Ascending aorta (tissue), 2 donors: ENCODE data around the gene INTS13. TPM values are rescaled to one million over a fixed set of nuclear protein-coding genes. Genes with fewer than 3 reads are reported as not detected.
A peak's percentile ranks its signal among the peaks of the same experiment; 100 is the strongest.

Experiments used
- DNase-seq, 2 donors: peaks; one replicate each; pipeline ENCODE4 v3.0.0-alpha.2; 2019; ENCODE audit warnings: low spot score in 2 of 2
- H3K27ac ChIP-seq, 2 donors: fragments of 200-600 bp; sonication (generic); one replicate each; pipeline ENCODE4 v1.5.1; 2016 to 2017; ENCODE audit warnings: mild to moderate bottlenecking in 1 of 2
- H3K27me3 ChIP-seq: fragments of 200-600 bp; sonication (generic); one replicate; pipeline ENCODE4 v1.5.1; 2017
- H3K36me3 ChIP-seq, 2 donors: fragments of 200-600 bp; sonication (generic); one replicate each; pipeline ENCODE4 v1.5.1; 2016
- H3K4me1 ChIP-seq, 2 donors: fragments of 200-600 bp; sonication (generic); one replicate each; pipeline ENCODE4 v1.5.1; 2016 to 2017; ENCODE audit warnings: mild to moderate bottlenecking in 1 of 2
- H3K4me3 ChIP-seq, 2 donors: fragments of 200-600 bp; sonication (generic); one replicate each; pipeline ENCODE4 v1.5.1; 2016 to 2017; ENCODE audit warnings: mild to moderate bottlenecking in 1 of 2
- H3K9me3 ChIP-seq, 2 donors: fragments of 200-600 bp; sonication (generic); one replicate each; pipeline ENCODE4 v1.5.1; 2016
- CTCF ChIP-seq, 3 experiments: fragments of 200-600 bp in 2 of 3; fragments of 450-650 bp in 1 of 3; sonication (generic) in 2 of 3; IDR thresholded peaks; one replicate each; pipeline ENCODE4 v1.5.1; 2016 to 2019; ENCODE audit warnings: antibody characterized with exemption in 3 of 3, mild to moderate bottlenecking in 1 of 3, moderate library complexity in 1 of 3
- intact Hi-C: fragments of 100-400 bp; cut with DNase I; formaldehyde crosslinking; loops from one replicate; pipeline ENCODE4 v1.15.1; 2023
- total RNA-seq: library from RNA; depleted of rRNA; stranded (reverse); fragments of >200 nt; gene quantifications from one replicate; pipeline ENCODE4 v1.1.0, GENCODE V29; 2016

INTS13 gene
- total RNA-seq, 1 donor from 2014 or later, result 47.5 TPM

- Histone ChIP-seq H3K9me3 (no peaks in the 10 kb centered on the region), H3K36me3 (peaks cover 23 to 32% of the 10 kb centered on the region in 2 donors), H3K4me1 (no peaks in the 10 kb centered on the region), H3K4me3 (no peak overlapping the region), H3K27me3 (no peaks in the 10 kb centered on the region), H3K27ac (no peak overlapping the region)
- intact Hi-C loops, result no loop called here
- no peak for TF ChIP-seq CTCF (IDR thresholded peaks at IDR 0.05)
- DNase-seq, result no peak
These were observed 16.2 kb upstream of the INTS13 start for GRCh38 chr12:26954027-26954426.

- H3K36me3 ChIP-seq, result peaks cover 18 to 31% of the 10 kb centered on the region in 2 donors
- intact Hi-C loops, result no loop called here
- H3K4me1 ChIP-seq, result no peaks in the 10 kb centered on the region
- H3K27ac ChIP-seq, result no peak overlapping the region
- DNase-seq, result peak in 1 of 2 donors; percentile 23
- no peak overlapping the region for H3K4me3 ChIP-seq
- no peaks in the 10 kb centered on the region for H3K27me3 ChIP-seq
- TF ChIP-seq CTCF (IDR thresholded peaks at IDR 0.05), result no peak
- peaks cover 0 to 5% of the 10 kb centered on the region in 2 donors for H3K9me3 ChIP-seq
These were observed 15.7 kb upstream of the INTS13 start for GRCh38 chr12:26953447-26953846.

- intact Hi-C loops, result no loop called here
- DNase-seq, result no peak
- no peak for TF ChIP-seq CTCF (IDR thresholded peaks at IDR 0.05)
- Histone ChIP-seq H3K4me3 (no peak overlapping the region), H3K36me3 (peaks cover 0 to 6% of the 10 kb centered on the region in 2 donors), H3K9me3 (peaks cover 0 to 12% of the 10 kb centered on the region in 2 donors), H3K27ac (no peak overlapping the region), H3K4me1 (peaks cover 0 to 2% of the 10 kb centered on the region in 2 donors), H3K27me3 (no peaks in the 10 kb centered on the region)
These were observed 10.5 kb upstream of the INTS13 start for GRCh38 chr12:26948309-26948708.

GRCh38 chr12:26941215-26941594 lies 3.4 kb upstream of the INTS13 start:
- intact Hi-C loops, result no loop called here
- H3K27ac ChIP-seq, result no peak overlapping the region
- no peak for DNase-seq
- no peak for TF ChIP-seq CTCF (IDR thresholded peaks at IDR 0.05)
- peak overlapping the region; percentile 37 to 84 for H3K4me3 ChIP-seq
- peaks cover 4 to 32% of the 10 kb centered on the region in 2 donors for H3K4me1 ChIP-seq
- no peaks in the 10 kb centered on the region for H3K27me3 ChIP-seq
- no peaks in the 10 kb centered on the region for H3K36me3 ChIP-seq
- no peaks in the 10 kb centered on the region for H3K9me3 ChIP-seq

- H3K4me1 ChIP-seq, result peaks cover 4 to 36% of the 10 kb centered on the region in 2 donors
- no peaks in the 10 kb centered on the region for H3K9me3 ChIP-seq
- H3K27me3 ChIP-seq, result no peaks in the 10 kb centered on the region
- H3K36me3 ChIP-seq, result no peaks in the 10 kb centered on the region
- intact Hi-C loops, result no loop called here
- no peak for TF ChIP-seq CTCF (IDR thresholded peaks at IDR 0.05)
- DNase-seq, result no peak
- no peak overlapping the region for H3K27ac ChIP-seq
- H3K4me3 ChIP-seq, result peak overlapping the region; percentile 84 to 96
These were observed 2.9 kb upstream of the INTS13 start for GRCh38 chr12:26940516-26941214.
